ENCODE results near the gene PARVB. TPM values are rescaled to one million over a fixed set of nuclear protein-coding genes. Genes with fewer than 3 reads are reported as not detected.

Gene PARVB
- total and polyA plus RNA-seq, 2 of the 8 experiments (the other 6 are each of a cell fraction or from before 2014, with no cell fraction given) = 14.5 to 18.6 TPM

- TF ChIP-seq PHF8 (conservative IDR thresholded peaks at IDR 0.05; ENCODE audit: low read depth, low read length) = no peak
Measured at GRCh38 chr22:44092636-44093220, 68.6 kb downstream of the PARVB start (continued).
